Measurements from ENCODE around the gene SFTA2.
"Not testable (repeated sequence)": the region's sequence is repeated elsewhere in the genome, so short reads cannot be mapped to it uniquely, and the experiment has no call there.

Gene SFTA2

GRCh38 chr6:30931969-30932645 lies at the start of gene SFTA2:
TSS of gene SFTA2 (minus strand) at chr6:30932170. CDS start at chr6:30932096, 74 bp downstream.
- no peak for DNase-seq

DNA sequence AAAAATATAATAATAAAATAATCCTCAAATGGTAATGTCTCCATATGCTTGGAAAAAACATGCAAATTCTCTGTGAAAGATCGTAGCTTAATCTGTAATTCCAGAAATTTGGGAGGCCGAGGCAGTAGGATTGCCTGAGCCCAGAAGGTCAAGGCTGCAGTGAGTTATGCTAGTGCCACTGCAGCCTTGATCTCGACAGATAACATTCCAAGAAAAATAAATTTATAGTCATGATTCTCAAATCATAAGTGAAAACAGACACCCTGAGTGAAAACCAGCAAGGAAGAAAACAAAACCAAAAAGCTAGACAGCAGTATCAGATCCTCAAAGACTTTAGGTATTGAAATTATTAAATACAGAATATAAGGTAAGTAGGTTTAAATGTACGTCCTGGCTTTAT lies 47.7 kb upstream of the SFTA2 start:
- no peak for DNase-seq

DNA sequence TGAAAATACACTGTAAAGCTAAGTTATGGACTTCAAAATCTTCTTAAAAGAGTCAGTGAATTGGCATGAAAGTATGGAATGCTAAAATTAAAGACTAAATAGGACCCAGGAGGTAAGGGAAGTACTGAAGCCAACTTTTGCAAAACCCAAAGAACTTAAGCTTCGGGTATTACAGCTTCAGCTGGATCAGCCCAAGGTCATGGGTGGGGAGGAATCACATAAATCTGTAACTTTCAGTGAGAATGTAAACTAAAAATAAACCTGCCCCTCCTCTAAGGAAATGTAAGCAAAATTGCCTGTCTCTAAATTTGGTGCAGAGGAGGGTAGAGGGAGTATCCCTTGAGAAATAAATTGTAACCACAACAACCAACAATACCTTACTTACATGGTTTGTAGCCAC lies 47.2 kb upstream of the SFTA2 start:
- no peak for DNase-seq

DNA sequence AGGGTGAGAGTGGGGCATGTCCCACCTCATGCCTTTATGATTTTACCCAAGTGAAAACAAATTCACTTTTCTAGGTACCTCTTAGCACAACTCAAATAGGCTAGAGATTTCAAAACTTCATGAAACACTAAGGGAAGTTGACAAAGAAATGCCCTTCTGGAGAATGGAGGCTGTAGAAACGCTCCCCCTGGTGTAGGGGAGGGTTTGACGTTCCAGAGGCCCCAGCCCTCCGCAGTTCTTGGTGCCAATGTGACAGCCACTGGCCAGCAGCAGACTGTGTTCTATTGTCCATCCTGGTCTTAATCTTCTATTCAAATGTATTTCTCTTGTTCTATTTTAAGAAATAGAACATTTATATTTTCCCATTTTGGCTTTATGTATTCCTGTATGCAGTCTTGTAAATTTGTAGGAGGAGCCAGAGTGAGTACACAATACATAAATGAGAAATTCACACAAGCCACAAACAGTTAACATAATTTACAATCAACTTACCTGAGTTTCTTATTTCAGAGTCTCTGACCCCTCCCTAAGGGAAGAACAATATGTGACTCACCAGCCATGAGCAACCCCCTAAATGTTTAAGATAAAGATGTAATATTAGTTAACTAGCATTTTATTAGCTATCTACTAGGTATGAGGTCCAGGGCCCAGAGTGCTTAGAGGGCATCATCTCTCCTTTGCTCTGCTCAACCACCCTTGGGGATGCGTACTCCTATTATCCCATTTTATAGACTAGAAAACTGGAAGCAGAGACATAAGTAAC lies 42.7 kb upstream of the SFTA2 start:
- no peak for DNase-seq

GRCh38 chr6:30972816-30973215 lies 40.8 kb upstream of the SFTA2 start:
- DNase-seq: no peak

GRCh38 chr6:30970946-30971345 lies 39.0 kb upstream of the SFTA2 start:
- DNase-seq: no peak

DNA sequence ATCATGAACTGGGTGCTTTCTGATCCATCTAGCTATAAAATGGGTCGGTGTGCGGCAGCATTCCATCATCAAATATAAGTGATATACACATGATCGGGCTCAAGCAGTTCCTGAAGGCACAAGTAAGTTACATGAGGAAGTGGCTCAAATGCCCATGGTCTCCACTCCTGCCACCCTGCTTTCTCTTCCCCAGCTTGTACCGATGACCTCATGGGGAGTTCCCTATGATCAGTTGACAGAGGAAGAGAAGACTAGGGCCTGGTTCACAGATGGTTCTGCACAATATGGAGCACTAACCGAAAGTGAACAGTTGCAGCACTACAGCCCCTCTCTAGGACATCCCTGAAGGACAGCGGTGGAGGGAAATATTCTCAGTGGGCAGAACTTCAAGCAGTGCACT lies 37.2 kb upstream of the SFTA2 start:
- DNase-seq: not testable (repeated sequence)

DNA sequence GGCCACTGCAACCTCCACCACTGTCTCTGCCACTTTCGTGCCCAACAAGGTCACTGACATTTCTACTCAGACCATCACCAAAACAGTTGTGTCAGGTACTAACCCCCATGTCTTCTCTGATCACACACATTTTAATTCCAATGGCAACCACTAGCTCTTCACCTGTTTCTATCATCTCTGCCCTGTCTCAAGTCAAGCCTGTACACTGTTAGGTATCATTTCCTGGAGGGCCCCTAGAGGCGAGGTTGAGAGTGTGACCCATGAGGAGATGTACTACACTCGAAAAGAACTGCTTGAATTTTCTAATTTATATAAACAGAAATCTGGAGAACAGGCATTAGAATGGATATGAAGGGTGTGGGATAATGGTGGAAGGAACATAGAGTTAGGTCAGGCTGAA lies 34.2 kb upstream of the SFTA2 start:
- no peak for DNase-seq

DNA sequence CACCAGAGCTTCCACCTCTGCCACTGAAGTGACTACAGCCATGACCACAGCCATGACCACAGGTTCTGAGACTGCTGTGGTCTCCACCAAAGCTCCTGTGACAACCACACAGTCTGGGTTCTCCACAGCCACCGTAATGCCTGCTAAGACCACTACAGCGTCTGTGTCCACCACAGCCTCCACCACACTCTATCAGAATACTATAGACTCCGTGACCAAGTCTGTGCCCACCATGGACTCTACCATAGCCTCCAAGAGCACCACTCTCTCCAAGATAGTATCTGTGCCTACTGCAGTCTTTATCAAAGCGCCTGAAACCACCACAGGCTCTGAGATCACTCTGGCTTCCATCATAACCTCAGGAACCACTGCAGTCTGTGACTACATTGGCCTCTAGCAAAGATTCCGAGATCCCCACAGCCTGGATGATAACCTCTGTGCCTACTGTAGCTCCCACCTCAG lies 33.2 kb upstream of the SFTA2 start:
- DNase-seq: no peak

GRCh38 chr6:30964075-30964474 lies 32.1 kb upstream of the SFTA2 start:
- DNase-seq: peak; percentile 26

DNA sequence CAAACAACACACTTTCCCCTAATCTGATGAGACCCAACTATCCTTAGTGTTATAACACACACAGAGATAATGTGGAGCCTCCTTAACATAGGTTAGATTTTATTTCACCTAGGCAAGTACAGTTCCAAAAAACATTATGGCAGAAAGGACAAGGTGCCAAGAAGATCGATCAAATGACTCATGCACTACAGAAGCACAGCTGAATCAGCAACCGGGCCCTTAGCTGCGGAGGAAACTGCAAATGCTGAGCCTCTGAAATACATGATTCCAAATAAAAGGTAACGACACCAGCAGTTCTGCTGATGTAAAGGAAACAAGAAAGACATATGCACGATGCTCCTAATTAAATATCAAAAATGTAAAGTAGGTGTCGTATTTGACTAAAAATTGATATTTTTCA lies 31.7 kb upstream of the SFTA2 start:
- no peak for DNase-seq

DNA sequence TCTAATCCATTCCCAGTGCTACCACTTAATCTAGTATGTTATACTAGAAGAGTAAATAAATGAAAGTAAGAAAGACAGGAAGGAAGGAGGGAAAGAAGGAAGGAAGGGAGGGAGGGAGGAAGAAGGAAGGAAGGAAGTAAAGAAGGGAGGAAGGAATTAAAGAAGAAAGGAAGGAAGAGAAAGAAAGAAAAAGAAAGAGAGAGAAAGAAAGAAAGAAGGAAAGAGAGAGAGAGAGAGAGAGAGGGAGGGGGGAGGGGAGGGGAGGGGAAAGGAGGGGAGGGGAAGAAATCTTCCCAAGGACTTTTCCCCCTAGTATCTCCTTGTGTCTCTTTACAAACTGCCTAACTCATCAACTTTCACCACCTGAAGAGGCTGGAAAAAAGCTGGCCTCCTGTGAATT lies 30.7 kb upstream of the SFTA2 start:
- no peak for DNase-seq

- DNase-seq: no peak
These were observed 29.1 kb upstream of the SFTA2 start for GRCh38 chr6:30960907-30961673.

- DNase-seq: no peak
These were observed 25.7 kb upstream of the SFTA2 start for GRCh38 chr6:30957716-30958115.

DNA sequence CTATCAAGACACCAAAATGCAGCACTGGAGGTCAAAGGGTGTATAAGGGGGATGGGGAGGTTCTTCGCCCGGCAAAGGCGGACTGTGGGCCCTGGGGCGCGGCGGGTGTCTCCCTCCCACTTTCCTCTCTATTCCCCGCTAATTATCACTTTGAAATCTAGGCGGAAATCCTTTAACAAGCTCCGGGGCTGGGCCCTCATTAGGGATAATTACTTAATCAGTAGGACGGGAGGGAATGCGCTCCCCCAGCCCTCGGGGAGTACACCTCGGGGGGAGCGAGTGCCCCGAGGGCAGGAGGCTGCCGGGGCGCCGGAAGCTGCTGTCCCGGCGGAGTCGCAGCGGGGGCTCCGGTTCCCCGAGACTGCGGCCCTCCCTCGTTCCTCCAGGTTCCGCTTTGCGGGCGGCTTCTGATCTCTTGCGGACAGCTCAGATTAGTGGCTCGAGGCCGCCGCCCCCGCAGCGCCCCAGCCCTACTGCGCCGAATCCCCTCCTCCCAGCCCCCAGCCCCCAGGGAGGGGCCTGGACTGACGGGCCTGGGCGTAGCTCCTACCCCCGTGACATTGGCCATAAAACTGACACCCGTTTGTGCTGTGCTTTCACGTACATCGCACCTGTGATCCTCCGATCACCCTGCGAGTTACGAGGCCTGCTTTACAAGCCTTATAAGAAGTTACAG lies 23.5 kb upstream of the SFTA2 start:
- DNase-seq: no peak

- DNase-seq: no peak
These were observed 22.8 kb upstream of the SFTA2 start for GRCh38 chr6:30954631-30955366.

- no peak for DNase-seq
These were observed 20.0 kb upstream of the SFTA2 start for GRCh38 chr6:30951907-30952469.

- no peak for DNase-seq
These were observed 16.8 kb upstream of the SFTA2 start for GRCh38 chr6:30948811-30949210.

DNA sequence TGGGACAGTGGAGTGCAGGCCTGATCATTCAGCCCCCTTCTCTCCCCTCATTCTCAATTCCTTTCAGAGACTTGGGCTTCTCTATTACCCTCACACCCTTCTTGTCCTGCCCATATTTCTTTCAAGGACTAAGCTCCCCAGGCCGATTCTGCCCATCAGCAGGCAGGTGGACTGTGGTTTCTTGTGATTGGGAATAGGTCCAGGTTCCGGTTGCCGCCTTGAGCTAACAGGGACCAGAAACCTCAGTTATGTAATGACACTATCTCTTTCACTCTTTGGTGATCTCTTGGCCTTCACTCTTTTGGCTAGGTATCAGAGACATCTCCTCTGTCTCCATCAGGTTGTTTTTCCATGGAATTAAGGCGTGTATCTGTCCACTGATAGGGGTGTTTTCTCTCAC lies 15.3 kb upstream of the SFTA2 start:
- DNase-seq: no peak

DNA sequence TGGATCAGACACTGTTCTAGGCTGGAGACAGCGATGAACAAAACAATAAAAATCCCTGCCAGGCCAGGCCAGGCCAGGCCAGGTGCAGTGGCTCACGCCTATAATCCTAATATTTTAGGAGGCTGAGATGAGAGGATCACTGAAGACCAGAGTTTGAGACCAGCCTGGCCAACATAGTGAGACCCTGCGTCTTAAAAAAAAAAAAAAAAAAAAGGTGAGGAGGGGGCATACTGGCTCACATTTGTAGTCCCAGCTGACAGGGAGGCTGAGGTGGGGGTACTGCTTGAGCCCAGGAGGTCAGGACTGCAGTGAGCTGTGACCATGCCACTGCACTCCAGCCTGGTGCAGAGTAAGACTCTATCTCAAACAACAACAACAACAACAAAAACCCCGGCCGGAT lies 13.3 kb upstream of the SFTA2 start:
- no peak for DNase-seq

- DNase-seq: no peak
These were observed 12.1 kb upstream of the SFTA2 start for GRCh38 chr6:30944051-30944450.

Measured in NK-92 treated with Interleukin-12 subunit alpha and Interleukin-12 subunit beta, amount 100 ng/mL, for 24 hours (cell line).